OCI-LY1 (cell line): ENCODE data around the gene ZNF451.

Experiments
- CTCF ChIP-seq: fragments of 200-600 bp; sonication (generic), shearing (Covaris generic); IDR thresholded peaks from 2 replicates; pipeline ENCODE4 v1.5.1; 2017; ENCODE audit warnings: mild to moderate bottlenecking, antibody characterized with exemption, low read length, moderate library complexity, mixed read lengths
- EZH2 ChIP-seq: fragments of 200-600 bp; sonication (generic), shearing (Covaris generic); IDR thresholded peaks from 2 replicates; pipeline ENCODE4 v1.8.0; 2017; ENCODE audit warnings: borderline replicate concordance, mixed run types, mild to moderate bottlenecking, antibody characterized with exemption, low read length, moderate library complexity, mixed read lengths

- TF ChIP-seq CTCF (no peak), EZH2 (no peak)
Observed at GRCh38 chr6:57207141-57207540, 117.2 kb downstream of the ZNF451 start.
